AG09309 (cell line): ENCODE results near the gene MGAT5.

Experiments
- DNase-seq: peaks from one replicate; pipeline ENCODE4 v3.0.0-alpha.2; 2010; ENCODE audit warnings: low read depth
- H3K4me3 ChIP-seq: 2 replicates; pipeline ENCODE4 v1.5.1; 2011; ENCODE audit warnings: mild to moderate bottlenecking, low read depth, low read length, moderate library complexity; ENCODE audit not compliant: control insufficient read depth
- TF ChIP-seq, protein P1 (sequence below): IDR thresholded peaks from 2 replicates; pipeline ENCODE4 v1.5.1; 2011; ENCODE audit warnings: mild to moderate bottlenecking, low read depth, low read length, inconsistent platforms; ENCODE audit not compliant: insufficient read depth, control insufficient read depth; ENCODE audit errors: missing control alignments

Gene MGAT5

DNA sequence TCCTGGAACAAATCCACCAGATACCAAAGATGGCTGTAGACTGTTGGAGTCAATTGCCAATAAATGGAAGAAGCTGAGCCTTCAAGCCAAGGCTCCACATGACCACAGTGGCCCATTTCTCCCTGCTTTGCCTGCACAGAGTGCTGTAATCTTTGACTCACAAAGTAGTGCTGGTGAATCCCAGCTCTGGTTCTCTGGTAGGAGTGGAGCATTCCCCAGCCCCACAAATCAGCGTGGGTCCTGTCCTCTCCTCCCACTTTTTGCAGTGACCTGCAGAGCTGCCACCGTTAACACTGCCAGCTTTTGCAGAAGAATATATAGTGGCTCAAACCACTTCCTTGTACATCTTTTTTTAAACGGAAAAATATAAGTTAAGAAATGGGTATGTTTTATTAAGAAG, 93.9 kb downstream of the MGAT5 start:
- DNase-seq: no peak
- H3K4me3 ChIP-seq: no peak overlapping the region
- TF ChIP-seq, protein P1, sequence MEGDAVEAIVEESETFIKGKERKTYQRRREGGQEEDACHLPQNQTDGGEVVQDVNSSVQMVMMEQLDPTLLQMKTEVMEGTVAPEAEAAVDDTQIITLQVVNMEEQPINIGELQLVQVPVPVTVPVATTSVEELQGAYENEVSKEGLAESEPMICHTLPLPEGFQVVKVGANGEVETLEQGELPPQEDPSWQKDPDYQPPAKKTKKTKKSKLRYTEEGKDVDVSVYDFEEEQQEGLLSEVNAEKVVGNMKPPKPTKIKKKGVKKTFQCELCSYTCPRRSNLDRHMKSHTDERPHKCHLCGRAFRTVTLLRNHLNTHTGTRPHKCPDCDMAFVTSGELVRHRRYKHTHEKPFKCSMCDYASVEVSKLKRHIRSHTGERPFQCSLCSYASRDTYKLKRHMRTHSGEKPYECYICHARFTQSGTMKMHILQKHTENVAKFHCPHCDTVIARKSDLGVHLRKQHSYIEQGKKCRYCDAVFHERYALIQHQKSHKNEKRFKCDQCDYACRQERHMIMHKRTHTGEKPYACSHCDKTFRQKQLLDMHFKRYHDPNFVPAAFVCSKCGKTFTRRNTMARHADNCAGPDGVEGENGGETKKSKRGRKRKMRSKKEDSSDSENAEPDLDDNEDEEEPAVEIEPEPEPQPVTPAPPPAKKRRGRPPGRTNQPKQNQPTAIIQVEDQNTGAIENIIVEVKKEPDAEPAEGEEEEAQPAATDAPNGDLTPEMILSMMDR: no peak

DNA sequence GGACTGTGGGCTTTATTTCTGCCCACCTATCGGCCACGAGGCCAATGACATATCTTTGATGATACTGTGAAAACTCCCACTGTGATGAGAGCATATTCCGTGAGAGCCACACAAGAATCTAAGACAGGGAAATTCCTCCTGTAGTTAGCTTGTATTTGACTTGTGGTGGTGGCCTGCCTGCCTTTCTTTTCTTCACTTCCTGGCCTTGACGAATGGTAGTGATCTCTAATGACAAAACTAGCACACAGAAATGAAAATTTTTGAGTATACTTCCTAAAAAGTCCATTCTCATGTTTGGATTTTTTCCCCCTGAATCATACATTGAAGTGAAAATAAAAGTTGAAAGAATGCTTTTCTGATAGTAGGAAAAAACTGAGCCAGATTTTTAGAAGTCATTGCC, 94.4 kb downstream of the MGAT5 start:
- DNase-seq: no peak
- TF ChIP-seq, protein P1: no peak
- no peak overlapping the region for H3K4me3 ChIP-seq

DNA sequence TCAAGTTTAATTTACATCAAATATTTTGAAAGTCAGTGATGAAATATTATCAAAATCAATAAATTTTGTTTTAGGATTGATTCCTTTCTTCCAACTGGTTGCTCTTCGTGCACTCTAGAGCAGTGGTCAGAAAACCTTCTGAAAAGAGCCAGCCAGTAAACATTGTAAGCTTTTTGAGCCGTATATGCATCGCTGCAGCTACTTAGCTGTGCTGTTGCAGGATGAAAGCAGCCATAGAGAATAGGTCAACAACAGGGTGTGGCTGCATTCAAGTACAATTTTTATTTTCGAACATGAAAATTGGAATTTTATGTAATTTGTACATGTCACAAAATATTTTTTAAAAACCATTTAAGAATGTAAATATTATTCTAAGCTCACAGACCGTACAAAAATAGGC, 94.9 kb downstream of the MGAT5 start:
- H3K4me3 ChIP-seq: no peak overlapping the region
- no peak for DNase-seq
- TF ChIP-seq, protein P1: no peak

DNA sequence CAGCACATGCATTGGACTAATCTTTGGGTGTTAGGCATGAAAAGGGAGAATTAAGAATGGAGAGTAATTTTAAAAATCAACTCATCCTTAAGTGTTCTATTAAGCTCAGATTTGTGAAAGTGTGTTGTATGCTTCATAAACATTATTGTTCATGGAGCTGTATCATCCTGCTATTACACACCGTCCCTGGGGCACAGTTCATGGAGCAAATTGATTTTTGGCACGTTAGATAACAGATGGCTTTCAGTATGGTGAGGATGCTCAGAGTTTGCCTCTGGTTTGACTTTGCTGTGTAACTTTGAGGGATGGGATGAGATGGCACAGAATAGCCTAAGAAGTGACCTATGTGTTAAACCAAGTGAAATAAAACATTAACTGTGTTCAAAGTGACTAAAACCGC, 97.1 kb downstream of the MGAT5 start:
- TF ChIP-seq, protein P1: no peak
- no peak for DNase-seq
- no peak overlapping the region for H3K4me3 ChIP-seq

DNA sequence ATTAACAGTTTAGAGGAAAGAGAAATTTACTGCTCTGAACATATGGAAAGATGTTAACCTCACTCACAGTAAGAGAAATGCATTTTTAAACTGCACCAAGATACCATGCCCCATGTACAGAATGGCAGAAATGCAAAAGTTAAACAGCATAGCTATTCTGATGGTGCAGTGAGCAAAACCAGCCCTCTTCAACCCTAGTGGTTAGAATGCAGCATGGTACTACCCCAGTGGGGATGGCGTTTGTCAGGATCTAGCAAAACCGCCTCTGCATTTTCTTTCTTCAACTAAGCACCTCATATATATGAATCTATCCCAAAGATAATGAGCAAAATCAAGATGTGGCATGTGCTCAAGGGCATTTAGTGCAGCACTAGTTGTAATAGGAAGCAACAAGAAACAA, 98.0 kb downstream of the MGAT5 start:
- DNase-seq: no peak
- no peak overlapping the region for H3K4me3 ChIP-seq
- TF ChIP-seq, protein P1: no peak

DNA sequence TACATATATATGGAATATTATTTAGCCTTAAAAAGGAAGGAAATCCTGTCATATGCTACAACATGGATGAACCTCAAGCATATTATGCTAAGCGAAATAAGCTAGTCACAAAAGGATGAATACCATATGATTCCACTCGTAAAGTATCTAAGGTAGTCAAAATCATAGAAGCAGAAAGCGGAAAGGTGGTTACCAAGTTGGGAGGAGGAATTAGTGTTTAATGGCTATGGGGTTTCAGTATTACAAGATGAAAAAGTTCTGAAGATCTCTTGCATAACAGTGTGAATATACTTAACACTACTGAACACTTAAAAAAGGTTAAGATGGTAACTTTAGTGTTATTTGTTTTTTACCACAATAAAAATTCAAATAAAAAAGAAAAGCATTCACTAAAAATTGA, 99.0 kb downstream of the MGAT5 start:
- TF ChIP-seq, protein P1: no peak
- no peak for DNase-seq

DNA sequence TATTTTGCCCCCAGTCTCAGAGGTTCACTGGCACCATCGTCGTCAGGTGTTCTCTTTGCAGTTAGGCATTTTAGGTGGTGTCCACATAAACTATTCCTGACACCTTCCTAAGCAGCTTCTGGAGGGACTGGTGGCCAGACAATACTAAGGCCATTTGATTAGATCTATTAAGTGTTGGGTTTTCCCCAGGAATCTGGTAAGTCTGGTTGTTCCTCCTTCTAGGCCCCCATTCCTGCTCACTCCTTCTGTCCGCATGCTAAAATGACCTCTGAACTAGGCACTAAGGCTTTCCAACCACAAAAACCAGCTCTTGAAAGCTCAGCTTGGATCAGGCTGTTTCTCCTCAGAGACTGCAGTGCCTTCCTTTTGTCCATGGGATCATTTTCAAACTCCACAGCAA, 100.7 kb downstream of the MGAT5 start:
- H3K4me3 ChIP-seq: no peak overlapping the region
- TF ChIP-seq, protein P1: no peak
- DNase-seq: no peak

More for the DNA sequence above, 99.0 kb downstream of the MGAT5 start:
- no peak overlapping the region for H3K4me3 ChIP-seq
